HG03196 (cell line): ENCODE results near the gene SDS.

Experiments used
- ATAC-seq: cut with Tn5 transposase; IDR thresholded peaks from one replicate; pipeline ENCODE4 v1.9.1; 2021; ENCODE audit not compliant: unreplicated experiment

The SDS gene

DNA sequence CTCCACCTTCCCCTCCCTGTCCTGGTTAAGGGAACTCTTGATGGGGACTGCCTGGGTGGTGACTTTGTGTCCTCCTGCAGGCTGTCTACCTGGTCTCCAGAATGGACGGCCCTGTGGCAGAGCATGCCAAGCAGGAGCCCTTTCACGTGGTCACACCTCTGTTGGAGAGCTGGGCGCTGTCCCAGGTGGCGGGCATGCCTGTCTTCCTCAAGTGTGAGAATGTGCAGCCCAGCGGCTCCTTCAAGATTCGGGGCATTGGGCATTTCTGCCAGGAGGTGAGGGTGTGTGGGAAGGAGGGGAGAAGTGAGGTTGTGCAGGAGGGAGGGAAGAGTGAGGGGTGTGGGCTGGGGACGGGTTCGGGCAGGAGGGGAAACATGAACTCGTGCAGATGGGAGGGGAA lies 24.2 kb upstream of the SDS start:
- no peak for ATAC-seq

DNA sequence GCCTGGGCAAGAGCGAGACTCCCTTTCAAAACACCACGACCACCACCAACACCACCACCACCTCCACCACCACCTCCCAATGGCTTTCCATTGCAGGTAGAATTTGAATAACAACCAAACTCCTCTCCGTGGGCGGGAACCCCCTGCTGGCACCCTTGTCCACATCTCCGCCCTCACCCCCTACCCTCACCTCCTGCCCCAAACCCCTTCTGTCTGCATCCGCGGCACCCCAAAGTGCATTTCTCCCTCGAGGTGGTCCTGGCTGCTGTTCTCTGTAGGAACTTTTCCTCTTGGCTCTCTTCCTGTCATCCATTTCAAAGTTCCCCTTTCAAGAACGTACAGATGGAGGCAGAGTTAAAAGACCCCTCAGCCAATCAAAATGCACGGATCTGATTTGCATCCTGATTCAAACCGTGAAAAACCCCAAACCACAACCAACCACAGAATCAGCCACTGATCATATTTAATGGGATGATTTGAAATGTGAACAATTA lies 22.3 kb upstream of the SDS start:
- no peak for ATAC-seq

- ATAC-seq, result no peak
These were observed 21.5 kb upstream of the SDS start for GRCh38 chr12:113424915-113425823.

GRCh38 chr12:113424456-113424855 lies 20.8 kb upstream of the SDS start:
- no peak for ATAC-seq

DNA sequence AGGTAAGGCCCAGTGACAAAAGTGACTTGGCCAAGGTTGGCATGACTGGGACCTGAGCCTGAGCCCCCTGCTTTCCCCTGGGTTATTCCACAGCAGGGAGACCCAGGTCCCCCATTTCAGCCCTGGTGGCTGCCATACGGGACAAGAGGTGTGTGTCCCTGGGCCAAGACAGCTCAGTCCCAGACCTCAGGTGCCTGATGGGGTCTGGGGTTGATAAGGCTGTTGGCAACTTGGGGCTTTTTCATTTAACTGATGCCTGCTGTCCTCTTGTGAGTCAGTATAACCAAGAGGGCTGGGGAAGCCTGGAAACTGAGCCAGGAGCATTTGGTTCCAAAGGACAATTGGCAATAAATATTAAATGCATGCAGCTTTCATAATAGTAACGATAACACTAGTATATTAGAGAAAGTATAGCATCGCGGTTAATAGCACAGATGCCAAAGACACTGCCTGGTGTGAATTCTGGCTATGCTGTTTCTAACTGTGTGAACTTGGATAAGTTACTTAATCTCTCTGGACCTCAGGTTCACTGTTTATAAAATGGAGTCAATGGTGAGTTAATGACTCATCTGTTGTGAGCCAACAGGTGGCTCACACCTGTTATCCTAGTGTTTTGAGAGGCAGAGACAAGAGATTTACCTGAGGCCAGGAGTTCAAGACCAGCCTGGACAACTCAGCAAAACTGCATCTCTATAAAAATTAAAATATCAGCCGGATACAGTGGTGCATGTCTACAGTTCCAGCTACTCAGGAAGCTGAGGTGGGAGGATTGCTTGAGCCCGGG lies 19.4 kb upstream of the SDS start:
- no peak for ATAC-seq

DNA sequence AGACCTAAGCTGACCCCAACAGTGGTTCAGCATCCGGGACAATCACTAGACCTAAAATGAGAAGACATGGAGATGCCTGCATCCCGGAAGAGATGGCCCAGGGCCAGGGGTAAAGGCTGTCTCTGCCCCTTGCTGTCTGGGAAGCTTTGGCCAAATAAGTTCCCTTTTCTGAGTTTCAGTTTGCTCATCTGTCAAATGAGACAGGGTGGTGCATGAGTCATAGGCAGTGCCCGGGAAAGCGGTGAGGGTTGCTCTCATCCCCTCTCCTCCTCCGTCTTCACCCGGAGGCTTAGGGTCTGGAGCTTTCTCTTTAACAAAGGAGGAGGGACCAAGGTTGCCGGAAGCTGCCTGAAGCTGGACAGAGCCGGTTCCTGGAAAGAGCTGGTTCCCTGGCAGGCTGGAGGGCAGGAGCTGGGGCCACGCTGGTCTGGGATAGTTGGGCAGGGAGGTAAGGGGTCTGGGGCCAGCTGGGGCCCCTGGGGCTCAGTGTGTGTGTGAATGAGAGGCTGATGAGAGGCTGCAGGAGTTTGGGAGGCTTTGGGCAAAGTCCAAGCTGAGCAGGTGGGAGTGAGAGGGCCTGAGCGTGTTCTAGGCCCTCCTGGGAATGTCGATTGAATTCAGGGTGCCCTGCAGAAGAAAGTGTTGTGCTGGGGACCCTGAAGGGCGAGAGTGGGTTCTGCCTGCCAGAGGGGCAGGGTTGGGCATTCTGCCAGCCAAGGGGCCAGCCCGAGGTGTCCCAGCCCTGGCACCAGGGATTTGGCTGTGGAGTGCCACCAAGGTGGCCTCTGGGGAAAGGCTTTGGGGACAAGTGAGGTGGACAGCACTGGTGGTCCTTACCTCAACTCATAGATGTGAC lies 18.6 kb upstream of the SDS start, which contains the start of gene SDSL:
SDSL (plus strand) TSS at position 351 of the 856 bp plus-strand sequence. CDS start 5,603 bp downstream, outside the sequence.
- ATAC-seq, result peak; percentile 90

GRCh38 chr12:113420996-113421595 lies 17.4 kb upstream of the SDS start:
- no peak for ATAC-seq

GRCh38 chr12:113418213-113418879 lies 14.7 kb upstream of the SDS start:
- no peak for ATAC-seq

DNA sequence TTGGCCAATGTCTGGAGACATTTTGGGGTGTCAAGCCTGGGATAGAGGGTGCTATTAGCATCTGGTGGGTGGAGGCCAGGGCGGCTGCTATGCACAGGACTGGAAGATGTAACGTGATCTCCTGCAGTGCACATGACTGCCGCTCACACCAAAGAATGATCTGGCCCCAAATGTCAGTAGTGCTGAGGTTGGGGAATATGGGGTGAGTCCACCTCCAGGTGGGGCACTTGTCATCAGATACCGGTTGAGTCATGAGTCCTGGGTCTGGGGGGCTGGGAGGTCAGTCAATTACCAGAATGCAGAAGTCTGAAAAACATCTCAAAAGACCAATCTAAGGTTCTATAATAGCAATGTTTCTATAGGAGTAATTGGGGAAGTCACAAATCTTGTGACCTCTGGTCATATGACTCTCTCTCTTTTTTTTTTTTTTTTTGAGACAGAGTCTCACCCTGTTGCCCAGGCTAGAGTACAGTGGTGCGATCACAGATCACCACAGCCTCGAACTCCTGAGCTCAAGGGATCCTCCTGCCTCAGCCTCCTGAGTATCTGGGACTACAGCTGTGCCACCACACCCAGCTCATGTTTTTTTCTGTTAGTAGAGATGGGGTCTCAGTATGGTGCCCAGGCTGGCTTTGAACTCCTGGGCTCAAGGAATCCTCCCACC lies 12.5 kb upstream of the SDS start:
- no peak for ATAC-seq

DNA sequence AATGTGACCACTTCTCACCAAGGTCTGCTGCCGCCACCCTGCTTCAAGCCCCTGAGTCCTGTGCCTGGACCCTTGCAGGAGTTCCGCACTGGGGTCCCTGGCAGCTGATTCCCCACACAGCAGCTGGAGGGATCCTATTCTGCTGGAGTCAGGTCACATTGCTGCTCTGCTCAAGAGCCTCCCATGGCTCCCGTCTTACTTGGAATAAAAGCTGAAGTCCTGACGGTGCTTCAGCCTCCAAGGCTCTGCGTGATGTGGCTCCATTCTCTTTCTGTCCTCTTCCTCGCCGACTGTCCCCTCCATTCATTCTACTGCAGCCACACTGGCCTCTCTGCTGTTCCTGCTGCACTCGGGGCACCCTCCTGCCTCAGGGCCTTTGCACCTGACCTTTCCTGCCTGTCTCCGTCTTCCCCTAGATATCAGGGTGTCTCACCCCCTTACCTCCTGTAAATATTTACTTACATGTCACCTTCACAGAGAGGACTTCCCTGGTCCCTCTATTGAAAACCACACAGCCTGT lies 10.9 kb upstream of the SDS start:
- no peak for ATAC-seq

DNA sequence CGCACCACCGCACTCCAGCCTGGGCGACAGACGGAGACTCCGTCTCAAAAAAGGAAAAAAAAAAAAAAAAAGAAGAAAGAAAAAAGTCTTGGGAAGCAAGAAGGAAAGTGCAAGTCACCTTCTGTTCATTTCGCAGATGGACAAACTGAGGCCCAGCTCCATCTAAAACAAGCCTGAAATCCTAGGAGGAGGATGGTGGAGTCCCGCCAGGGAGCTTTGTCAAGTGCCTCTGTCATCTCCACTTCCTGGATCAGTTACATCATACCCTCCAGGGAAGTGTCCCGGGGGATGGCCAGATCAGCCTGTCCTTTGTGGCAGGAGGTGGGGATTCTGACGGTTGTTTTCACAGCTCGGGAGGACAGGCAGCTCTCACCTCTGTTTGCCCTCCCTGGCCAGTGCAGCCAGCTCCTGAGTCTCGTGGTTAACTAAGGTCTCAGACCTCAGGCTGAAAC lies 9.8 kb upstream of the SDS start:
- ATAC-seq, result no peak

GRCh38 chr12:113409462-113410124 lies 5.9 kb upstream of the SDS start:
- no peak for ATAC-seq

- ATAC-seq, result no peak
These were observed 5.1 kb upstream of the SDS start for GRCh38 chr12:113408756-113409298.

DNA sequence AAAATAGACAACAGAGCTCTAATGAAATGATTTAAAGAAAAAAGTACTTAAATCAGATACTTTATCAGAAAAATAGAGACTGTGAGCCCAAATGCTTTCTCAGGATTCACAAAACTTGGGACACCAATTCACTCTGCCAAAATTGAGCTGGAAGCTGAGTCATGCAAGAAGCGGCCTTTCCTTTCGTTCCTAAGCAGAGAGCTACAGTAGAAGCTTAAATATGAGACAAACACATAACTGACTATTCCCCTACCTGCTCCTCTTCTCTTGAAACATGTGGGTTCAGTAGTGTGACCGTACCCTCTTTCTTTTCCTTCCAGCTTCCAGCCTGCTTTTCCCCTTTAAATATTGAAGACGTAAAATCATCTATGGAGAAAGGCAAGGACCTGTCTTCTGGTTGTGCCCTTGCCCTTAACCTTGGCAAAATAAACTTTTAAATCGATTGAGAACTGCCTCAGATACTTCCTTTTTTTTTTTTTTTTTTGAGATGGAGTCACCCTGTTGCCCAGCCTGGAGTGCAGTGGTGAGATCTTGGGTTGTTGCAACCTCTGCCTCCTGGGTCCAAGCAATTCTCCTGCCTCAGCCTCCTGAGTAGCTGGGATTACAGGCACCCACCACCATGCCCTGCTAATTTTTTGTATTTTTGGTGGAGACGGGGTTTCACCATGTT lies 4.4 kb upstream of the SDS start:
- ATAC-seq, result no peak

DNA sequence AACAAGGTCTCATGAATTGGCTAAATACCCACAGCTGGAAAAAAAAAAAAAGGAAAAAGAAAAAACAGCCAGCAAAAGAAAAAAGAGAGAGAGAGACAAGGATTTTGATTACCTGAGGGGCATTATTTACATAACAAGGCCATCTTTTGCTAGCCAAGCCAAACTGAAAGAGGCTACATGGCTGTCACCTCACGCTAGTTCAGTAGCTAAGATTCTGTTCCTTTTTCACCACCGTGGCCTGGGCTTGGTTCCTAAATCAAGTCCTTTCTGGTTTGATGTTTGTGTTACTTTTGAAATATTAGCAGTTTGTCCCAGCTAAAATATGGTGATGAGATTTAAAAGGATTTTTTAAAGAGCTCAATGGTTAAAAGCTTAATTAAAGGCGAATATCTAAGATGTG lies 2.0 kb upstream of the SDS start:
- no peak for ATAC-seq

DNA sequence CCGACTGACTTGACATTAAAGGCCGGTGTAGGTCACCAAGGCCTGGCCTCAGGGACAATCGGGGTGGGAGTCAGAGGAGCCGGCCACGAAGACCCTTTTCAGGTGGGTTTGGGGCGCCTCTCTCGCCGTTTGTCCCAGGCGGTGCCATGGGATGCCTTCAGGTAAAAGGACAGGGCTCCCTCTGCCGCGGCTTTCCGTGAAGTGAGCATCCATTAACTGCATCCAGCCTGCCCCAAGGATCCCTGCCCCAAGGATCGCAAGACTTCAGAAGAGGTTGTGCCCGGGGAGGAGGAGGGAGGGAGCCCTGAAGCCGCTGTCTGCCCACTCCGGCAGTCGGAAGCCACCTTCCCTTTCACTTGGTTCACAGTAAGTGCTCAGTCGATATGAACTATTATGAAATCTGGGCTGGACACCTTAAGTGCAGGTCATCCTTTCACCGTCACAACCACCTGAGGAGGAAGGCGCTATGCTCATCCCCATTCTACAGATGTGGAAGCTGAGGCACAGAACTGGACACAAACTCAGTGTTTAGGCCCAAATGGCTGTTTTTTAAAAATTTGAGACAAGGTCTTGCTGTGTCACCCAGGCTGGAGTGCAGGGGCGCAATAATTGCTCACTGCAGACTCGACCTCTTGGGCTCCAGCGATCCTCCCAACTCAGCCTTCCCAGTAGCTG lies 964 bp downstream of the SDS start:
- ATAC-seq, result no peak
